CD4-positive, alpha-beta T cell (primary cell): ENCODE data around the gene TDRD5. TPM values are rescaled to one million over a fixed set of nuclear protein-coding genes. Genes with fewer than 3 reads are reported as not detected.

Experiments used
- ATAC-seq: fragments of 200-7000 bp; cut with Tn5 transposase; one replicate; pipeline ENCODE4 v1.10.0; 2022; ENCODE audit warnings: mild to moderate bottlenecking; ENCODE audit not compliant: poor library complexity
- CTCF ChIA-PET: fragments of 350-600 bp; sonication (Branson Sonifier 250); formaldehyde crosslinking; loops from one replicate; lab custom pipeline; 2021; ENCODE audit warnings: antibody characterized with exemption, inconsistent platforms; lab: Charles Lee
- POLR2A ChIA-PET: fragments of 350-600 bp; sonication (Branson Sonifier 250); formaldehyde crosslinking; loops from one replicate; lab custom pipeline; 2021; ENCODE audit warnings: antibody characterized with exemption, inconsistent platforms; lab: Charles Lee
- DNase-seq, 14 experiments: peaks; one replicate each; pipeline ENCODE4 v3.0.0-alpha.2; 2013 to 2020; ENCODE audit warnings: mixed read lengths in 2 of 14
- H3K27ac ChIP-seq, 2 donors: one replicate each; pipeline versions ENCODE4 v1.5.1 to v1.7.0; 2013; ENCODE audit warnings: low read length in 2 of 2, low read depth in 1 of 2, mild to moderate bottlenecking in 1 of 2
- H3K27me3 ChIP-seq, 2 experiments: 1 replicate in 1 of 2; 2 replicates in 1 of 2; pipeline versions ENCODE4 v1.6.1 to v1.7.0; 2013; ENCODE audit warnings: low read length in 2 of 2, control low read depth in 1 of 2, mild to moderate bottlenecking in 1 of 2, moderate library complexity in 1 of 2; ENCODE audit not compliant: insufficient read depth in 2 of 2, control insufficient read depth in 1 of 2
- H3K36me3 ChIP-seq: one replicate; pipeline ENCODE4 v1.6.1; 2013; ENCODE audit warnings: low read length, control low read depth; ENCODE audit not compliant: insufficient read depth
- H3K4me1 ChIP-seq: one replicate; pipeline ENCODE4 v1.6.1; 2013; ENCODE audit warnings: low read length, control low read depth; ENCODE audit not compliant: insufficient read depth
- H3K4me3 ChIP-seq: one replicate; pipeline ENCODE4 v1.5.1; 2013; ENCODE audit warnings: mild to moderate bottlenecking, low read length, moderate library complexity
- H3K9me3 ChIP-seq, 2 experiments: 1 replicate in 1 of 2; 2 replicates in 1 of 2; pipeline versions ENCODE4 v1.6.1 to v1.7.0; 2013; ENCODE audit warnings: low read length in 2 of 2, mild to moderate bottlenecking in 2 of 2, control low read depth in 1 of 2, moderate library complexity in 1 of 2; ENCODE audit not compliant: control insufficient read depth in 1 of 2, insufficient read depth in 1 of 2
- H3K27ac Mint-ChIP-seq: one replicate; pipeline ENCODE4 v1.8.0; 2020; ENCODE audit warnings: mixed read lengths
- H3K27me3 Mint-ChIP-seq: one replicate; pipeline ENCODE4 v1.8.0; 2021; ENCODE audit warnings: mixed read lengths
- H3K36me3 Mint-ChIP-seq: one replicate; pipeline ENCODE4 v1.8.0; 2021; ENCODE audit warnings: low read depth, mixed read lengths
- H3K4me1 Mint-ChIP-seq: one replicate; pipeline ENCODE4 v1.8.0; 2021; ENCODE audit warnings: low read depth, mixed read lengths
- H3K4me3 Mint-ChIP-seq: one replicate; pipeline ENCODE4 v1.8.0; 2020; ENCODE audit warnings: mild to moderate bottlenecking, mixed read lengths
- H3K9me3 Mint-ChIP-seq: one replicate; pipeline ENCODE4 v1.8.0; 2020; ENCODE audit warnings: mixed read lengths
- intact Hi-C, 2 experiments: fragments of 100-400 bp; cut with DNase I in 1 of 2; cut with micrococcal nuclease in 1 of 2; formaldehyde crosslinking; loops; one replicate each; pipeline versions ENCODE4 v1.15.1 to v1.9.0; 2023 to 2025; cut with DNase I, micrococcal nuclease
- total RNA-seq, 174 experiments: library from RNA in 2 of 174; stranded (reverse) in 2 of 174; gene quantifications; one replicate each; pipeline ENCODE4 v1.2.3 and lab custom pipeline; 2021 to 2026
- TF ChIP-seq, protein P1 (sequence below): fragments of 200-600 bp; IDR thresholded peaks from one replicate; pipeline ENCODE4 v1.8.0; 2022; ENCODE audit warnings: antibody characterized with exemption, mild to moderate bottlenecking

Gene TDRD5
- total RNA-seq, 2 experiments from 2014 or later = not detected

DNA sequence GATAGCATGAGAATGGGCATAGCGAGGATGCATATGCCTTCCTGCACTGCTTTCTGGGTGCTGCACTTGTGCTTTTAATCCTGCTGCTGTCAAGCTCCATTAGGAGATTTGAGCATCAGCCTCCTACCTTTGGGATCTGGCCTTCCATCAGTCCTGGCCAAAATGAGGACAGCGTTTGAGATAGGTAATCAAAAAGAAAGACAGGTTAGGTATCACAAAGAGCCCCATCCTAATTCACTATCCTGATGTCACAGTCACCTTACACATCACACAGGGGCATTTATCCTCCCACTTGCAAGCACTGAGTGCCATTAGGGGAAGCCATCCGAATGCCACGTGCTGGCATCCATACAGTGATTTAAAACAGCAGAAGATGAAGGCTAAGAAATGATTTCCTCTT, 138.2 kb downstream of the TDRD5 start:
- Histone ChIP-seq H3K27me3 (peaks cover 5 to 8% of the 10 kb centered on the region in 2 experiments), H3K4me3 (no peak overlapping the region), H3K27ac (no peak overlapping the region), H3K9me3 (no peaks in the 10 kb centered on the region), H3K36me3 (no peaks in the 10 kb centered on the region), H3K4me1 (no peaks in the 10 kb centered on the region)
- intact Hi-C loops = no loop called here
- DNase-seq = no peak
- peaks cover 20% of the 10 kb centered on the region for H3K27me3 Mint-ChIP-seq
- POLR2A ChIA-PET = no interaction called here
- no peaks in the 10 kb centered on the region for H3K36me3 Mint-ChIP-seq
- H3K9me3 Mint-ChIP-seq = no peaks in the 10 kb centered on the region
- ATAC-seq = no peak
- no peaks in the 10 kb centered on the region for H3K4me1 Mint-ChIP-seq
- TF ChIP-seq, protein P1, sequence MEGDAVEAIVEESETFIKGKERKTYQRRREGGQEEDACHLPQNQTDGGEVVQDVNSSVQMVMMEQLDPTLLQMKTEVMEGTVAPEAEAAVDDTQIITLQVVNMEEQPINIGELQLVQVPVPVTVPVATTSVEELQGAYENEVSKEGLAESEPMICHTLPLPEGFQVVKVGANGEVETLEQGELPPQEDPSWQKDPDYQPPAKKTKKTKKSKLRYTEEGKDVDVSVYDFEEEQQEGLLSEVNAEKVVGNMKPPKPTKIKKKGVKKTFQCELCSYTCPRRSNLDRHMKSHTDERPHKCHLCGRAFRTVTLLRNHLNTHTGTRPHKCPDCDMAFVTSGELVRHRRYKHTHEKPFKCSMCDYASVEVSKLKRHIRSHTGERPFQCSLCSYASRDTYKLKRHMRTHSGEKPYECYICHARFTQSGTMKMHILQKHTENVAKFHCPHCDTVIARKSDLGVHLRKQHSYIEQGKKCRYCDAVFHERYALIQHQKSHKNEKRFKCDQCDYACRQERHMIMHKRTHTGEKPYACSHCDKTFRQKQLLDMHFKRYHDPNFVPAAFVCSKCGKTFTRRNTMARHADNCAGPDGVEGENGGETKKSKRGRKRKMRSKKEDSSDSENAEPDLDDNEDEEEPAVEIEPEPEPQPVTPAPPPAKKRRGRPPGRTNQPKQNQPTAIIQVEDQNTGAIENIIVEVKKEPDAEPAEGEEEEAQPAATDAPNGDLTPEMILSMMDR = no peak
- H3K27ac Mint-ChIP-seq = no peak overlapping the region
- CTCF ChIA-PET = interaction anchor here (0.9 to 1.0 kb wide), 2 partner anchors 80 to 85 kb away, joined by 3 to 4 read pairs; no protein-coding TSS in a partner anchor
- no peak overlapping the region for H3K4me3 Mint-ChIP-seq

DNA sequence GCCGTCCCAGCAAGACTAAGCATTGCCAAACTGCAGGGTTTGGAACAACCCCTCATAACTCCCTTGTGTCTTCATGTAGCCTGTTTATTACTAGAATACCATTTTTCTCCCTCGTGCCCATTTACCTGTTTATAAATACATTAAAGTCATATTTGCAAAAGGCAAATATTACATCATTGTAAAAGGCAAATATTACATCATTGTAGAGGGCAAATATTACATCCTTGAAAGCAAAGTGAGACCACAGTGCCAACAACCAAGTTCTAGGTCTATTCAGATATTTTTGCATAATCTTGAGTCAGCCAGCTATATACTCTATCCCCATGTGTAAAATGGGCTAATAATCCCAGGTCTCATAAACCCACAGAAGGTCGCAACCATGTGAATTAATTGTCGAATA, 140.0 kb downstream of the TDRD5 start:
- intact Hi-C loops = no loop called here
- ATAC-seq = no peak
- no peak overlapping the region for H3K27ac Mint-ChIP-seq

More for the DNA sequence above, 140.0 kb downstream of the TDRD5 start:
- peaks cover 8 to 9% of the 10 kb centered on the region in 2 experiments for H3K27me3 ChIP-seq
- Mint-ChIP-seq H3K9me3 (no peaks in the 10 kb centered on the region), H3K4me3 (no peak overlapping the region), H3K27me3 (peaks cover 30% of the 10 kb centered on the region), H3K36me3 (no peaks in the 10 kb centered on the region), H3K4me1 (no peaks in the 10 kb centered on the region)
- DNase-seq = no peak
- ChIA-PET CTCF (interaction anchor here (1.3 to 1.6 kb wide), 2 partner anchors 25 to 78 kb away, joined by 4 to 5 read pairs; no protein-coding TSS in a partner anchor), POLR2A (no interaction called here)
- TF ChIP-seq, protein P1 = no peak
- H3K36me3 ChIP-seq = no peaks in the 10 kb centered on the region
- H3K9me3 ChIP-seq = no peaks in the 10 kb centered on the region
- H3K27ac ChIP-seq = no peak overlapping the region
- H3K4me1 ChIP-seq = no peaks in the 10 kb centered on the region
- H3K4me3 ChIP-seq = no peak overlapping the region

Other genes with a start within 250 kb of the TDRD5 start
- gene AXDND1, start 225.9 kb upstream of the TDRD5 start, total RNA-seq = 1 to 10 TPM; 1.1 TPM
- not detected for gene NPHS2, start 15.9 kb upstream of the TDRD5 start, total RNA-seq
- under 1 TPM; 0.08 to 0.17 TPM for gene FAM163A, start 151.5 kb downstream of the TDRD5 start, total RNA-seq